ENCODE data around the gene SIRT5.

Gene SIRT5

GRCh38 chr6:13544454-13545186 lies 29.8 kb upstream of the SIRT5 start:
- no peak for DNase-seq (ENCODE audit: low read depth in 1 of 2, low spot score in 1 of 2)
- Histone ChIP-seq H3K4me3 (replicated peaks; ENCODE audit: insufficient read depth, low read length) (no peak overlapping the region), H3K27me3 (ENCODE audit: insufficient read depth, poor library complexity, severe bottlenecking) (no peaks in the 10 kb centered on the region), H3K27ac (replicated peaks) (no peak overlapping the region)
- no peak for TF ChIP-seq CTCF (IDR thresholded peaks at IDR 0.05; ENCODE audit: insufficient read depth, low read length)
- no peak for TF ChIP-seq REST (IDR thresholded peaks at IDR 0.05; ENCODE audit: insufficient replicate concordance, low read depth)
- TF ChIP-seq SPI1 (IDR thresholded peaks at IDR 0.05; ENCODE audit: borderline replicate concordance, low read depth) = no peak
- TF ChIP-seq POLR2AphosphoS5 (IDR thresholded peaks at IDR 0.05; ENCODE audit: low read depth) = no peak
- no peak for TF ChIP-seq GABPA (IDR thresholded peaks at IDR 0.05; ENCODE audit: low read depth)

GRCh38 chr6:13545885-13546284 lies 28.5 kb upstream of the SIRT5 start:
- H3K27ac ChIP-seq (replicated peaks) = no peak overlapping the region
- H3K27me3 ChIP-seq (ENCODE audit: insufficient read depth, poor library complexity, severe bottlenecking) = no peaks in the 10 kb centered on the region
- DNase-seq (ENCODE audit: low read depth in 1 of 2, low spot score in 1 of 2) = no peak
- no peak overlapping the region for H3K4me3 ChIP-seq (replicated peaks; ENCODE audit: insufficient read depth, low read length)
- TF ChIP-seq CTCF (IDR thresholded peaks at IDR 0.05; ENCODE audit: insufficient read depth, low read length) = no peak
- no peak for TF ChIP-seq GABPA (IDR thresholded peaks at IDR 0.05; ENCODE audit: low read depth)
- TF ChIP-seq SPI1 (IDR thresholded peaks at IDR 0.05; ENCODE audit: borderline replicate concordance, low read depth) = no peak
- no peak for TF ChIP-seq POLR2AphosphoS5 (IDR thresholded peaks at IDR 0.05; ENCODE audit: low read depth)
- TF ChIP-seq REST (IDR thresholded peaks at IDR 0.05; ENCODE audit: insufficient replicate concordance, low read depth) = no peak

GRCh38 chr6:13548500-13549210 lies 25.7 kb upstream of the SIRT5 start:
- DNase-seq (ENCODE audit: low read depth in 1 of 2, low spot score in 1 of 2) = no peak
- TF ChIP-seq SPI1 (IDR thresholded peaks at IDR 0.05; ENCODE audit: borderline replicate concordance, low read depth) (no peak), REST (IDR thresholded peaks at IDR 0.05; ENCODE audit: insufficient replicate concordance, low read depth) (no peak), GABPA (IDR thresholded peaks at IDR 0.05; ENCODE audit: low read depth) (no peak), POLR2AphosphoS5 (IDR thresholded peaks at IDR 0.05; ENCODE audit: low read depth) (no peak), CTCF (IDR thresholded peaks at IDR 0.05; ENCODE audit: insufficient read depth, low read length) (no peak)
- Histone ChIP-seq H3K4me3 (replicated peaks; ENCODE audit: insufficient read depth, low read length) (no peak overlapping the region), H3K27ac (replicated peaks) (no peak overlapping the region), H3K27me3 (ENCODE audit: insufficient read depth, poor library complexity, severe bottlenecking) (no peaks in the 10 kb centered on the region)

Measured in HL-60 (cell line).